Fibroblast of lung (primary cell): Measurements from ENCODE around the gene BIRC7. TPM values are rescaled to one million over a fixed set of nuclear protein-coding genes. Genes with fewer than 3 reads are reported as not detected.

Source experiments
- DNase-seq, 2 donors: peaks; one replicate each; pipeline versions ENCODE4 v3.0.0 to v3.0.0-alpha.2; 2010; ENCODE audit warnings: low read depth in 2 of 2
- H2AFZ ChIP-seq: 2 replicates; pipeline ENCODE4 v1.5.1; 2012; ENCODE audit warnings: low read length, control low read depth, inconsistent platforms
- H3K27ac ChIP-seq: 2 replicates; pipeline ENCODE4 v1.5.1; 2011; ENCODE audit warnings: low read length, control low read depth; ENCODE audit not compliant: insufficient read depth
- H3K27me3 ChIP-seq: 2 replicates; pipeline ENCODE4 v1.5.1; 2011; ENCODE audit warnings: mild to moderate bottlenecking, low read length; ENCODE audit not compliant: control insufficient read depth, insufficient read depth
- H3K36me3 ChIP-seq: 2 replicates; pipeline ENCODE4 v1.5.1; 2011; ENCODE audit warnings: low read length; ENCODE audit not compliant: control insufficient read depth, insufficient read depth
- H3K4me1 ChIP-seq: 2 replicates; pipeline ENCODE4 v1.5.1; 2011; ENCODE audit warnings: low read length; ENCODE audit not compliant: control insufficient read depth, insufficient read depth; ENCODE audit errors: extremely low read depth
- H3K4me2 ChIP-seq: 2 replicates; pipeline ENCODE4 v1.5.1; 2011; ENCODE audit warnings: low read length, control low read depth; ENCODE audit not compliant: insufficient read depth; ENCODE audit errors: extremely low read depth
- H3K4me3 ChIP-seq, 4 experiments: fragments of 200-600 bp in 1 of 4; sonication (generic) in 1 of 4; replicated peaks in 1 of 4; 2 replicates each; pipeline ENCODE4 v1.5.1; 2011 to 2016; ENCODE audit warnings: low read length in 4 of 4, low read depth in 3 of 4, mild to moderate bottlenecking in 3 of 4, control low read depth in 2 of 4, inconsistent platforms in 1 of 4, mixed read lengths in 1 of 4; ENCODE audit not compliant: insufficient read depth in 1 of 4; ENCODE audit errors: control extremely low read depth in 1 of 4
- H3K79me2 ChIP-seq: 2 replicates; pipeline ENCODE4 v1.5.1; 2012; ENCODE audit warnings: mild to moderate bottlenecking, low read length, inconsistent platforms; ENCODE audit not compliant: control insufficient read depth, insufficient read depth
- H3K9ac ChIP-seq: 2 replicates; pipeline ENCODE4 v1.5.1; 2011; ENCODE audit warnings: mild to moderate bottlenecking, low read length, control low read depth; ENCODE audit not compliant: insufficient read depth
- H3K9me3 ChIP-seq: 2 replicates; pipeline ENCODE4 v1.5.1; 2012; ENCODE audit warnings: low read depth, low read length; ENCODE audit not compliant: control insufficient read depth, insufficient read depth
- H4K20me1 ChIP-seq: 2 replicates; pipeline ENCODE4 v1.5.1; 2011; ENCODE audit warnings: low read length; ENCODE audit not compliant: control insufficient read depth, insufficient read depth; ENCODE audit errors: extremely low read depth
- EZH2 ChIP-seq: IDR thresholded peaks from 2 replicates; pipeline ENCODE4 v1.5.1; 2012; ENCODE audit warnings: low read length, control low read depth, mild to moderate bottlenecking; ENCODE audit errors: missing control alignments
- polyA plus RNA-seq, 2 donors: library from polyadenylated mRNA; depleted of rRNA in 1 of 2; stranded (reverse) in 1 of 2; unstranded in 1 of 2; fragments of >200 nt; gene quantifications; 2 replicates each; pipeline ENCODE4 v1.2.1, GENCODE V29; 2011 to 2012; ENCODE audit warnings: missing spikeins in 1 of 2
- total RNA-seq: library from RNA; depleted of rRNA; stranded (reverse); fragments of >200 nt; gene quantifications from 2 replicates; pipeline ENCODE4 v1.2.1, GENCODE V29; 2014
- TF ChIP-seq, protein P1 (sequence below), 2 donors: IDR thresholded peaks in 1 of 2; conservative IDR thresholded peaks in 1 of 2; 1 replicate in 1 of 2; 2 replicates in 1 of 2; pipeline ENCODE4 v1.5.1; 2011 to 2012; ENCODE audit warnings: low read length in 2 of 2, control low read depth in 1 of 2, inconsistent platforms in 1 of 2, low read depth in 1 of 2, mild to moderate bottlenecking in 1 of 2

The BIRC7 gene
- total and polyA plus RNA-seq, 2 donors (not counting 1 experiment from before 2014, with no cell fraction given) = not detected

GRCh38 chr20:63264519-63264918 is 28.8 kb downstream of the BIRC7 start:
- Histone ChIP-seq H3K79me2 (no peaks in the 10 kb centered on the region), H3K27ac (no peak overlapping the region), H3K27me3 (peaks cover 30% of the 10 kb centered on the region), H3K4me2 (no peak overlapping the region), H4K20me1 (no peaks in the 10 kb centered on the region), H3K36me3 (no peaks in the 10 kb centered on the region), H3K4me1 (no peaks in the 10 kb centered on the region), H2AFZ (no peak overlapping the region), H3K9me3 (no peaks in the 10 kb centered on the region), H3K9ac (no peak overlapping the region), H3K4me3 (no peak overlapping the region)
- TF ChIP-seq, protein P1, sequence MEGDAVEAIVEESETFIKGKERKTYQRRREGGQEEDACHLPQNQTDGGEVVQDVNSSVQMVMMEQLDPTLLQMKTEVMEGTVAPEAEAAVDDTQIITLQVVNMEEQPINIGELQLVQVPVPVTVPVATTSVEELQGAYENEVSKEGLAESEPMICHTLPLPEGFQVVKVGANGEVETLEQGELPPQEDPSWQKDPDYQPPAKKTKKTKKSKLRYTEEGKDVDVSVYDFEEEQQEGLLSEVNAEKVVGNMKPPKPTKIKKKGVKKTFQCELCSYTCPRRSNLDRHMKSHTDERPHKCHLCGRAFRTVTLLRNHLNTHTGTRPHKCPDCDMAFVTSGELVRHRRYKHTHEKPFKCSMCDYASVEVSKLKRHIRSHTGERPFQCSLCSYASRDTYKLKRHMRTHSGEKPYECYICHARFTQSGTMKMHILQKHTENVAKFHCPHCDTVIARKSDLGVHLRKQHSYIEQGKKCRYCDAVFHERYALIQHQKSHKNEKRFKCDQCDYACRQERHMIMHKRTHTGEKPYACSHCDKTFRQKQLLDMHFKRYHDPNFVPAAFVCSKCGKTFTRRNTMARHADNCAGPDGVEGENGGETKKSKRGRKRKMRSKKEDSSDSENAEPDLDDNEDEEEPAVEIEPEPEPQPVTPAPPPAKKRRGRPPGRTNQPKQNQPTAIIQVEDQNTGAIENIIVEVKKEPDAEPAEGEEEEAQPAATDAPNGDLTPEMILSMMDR (conservative IDR thresholded peaks at IDR 0.05 in 1 of 2, IDR thresholded peaks at IDR 0.05 in 1 of 2; ENCODE audit: low read depth in 1 of 2, low read length in 2 of 2) = no peak
- TF ChIP-seq EZH2 = no peak
- peak in 1 of 2 donors; percentile 44 for DNase-seq

DNA sequence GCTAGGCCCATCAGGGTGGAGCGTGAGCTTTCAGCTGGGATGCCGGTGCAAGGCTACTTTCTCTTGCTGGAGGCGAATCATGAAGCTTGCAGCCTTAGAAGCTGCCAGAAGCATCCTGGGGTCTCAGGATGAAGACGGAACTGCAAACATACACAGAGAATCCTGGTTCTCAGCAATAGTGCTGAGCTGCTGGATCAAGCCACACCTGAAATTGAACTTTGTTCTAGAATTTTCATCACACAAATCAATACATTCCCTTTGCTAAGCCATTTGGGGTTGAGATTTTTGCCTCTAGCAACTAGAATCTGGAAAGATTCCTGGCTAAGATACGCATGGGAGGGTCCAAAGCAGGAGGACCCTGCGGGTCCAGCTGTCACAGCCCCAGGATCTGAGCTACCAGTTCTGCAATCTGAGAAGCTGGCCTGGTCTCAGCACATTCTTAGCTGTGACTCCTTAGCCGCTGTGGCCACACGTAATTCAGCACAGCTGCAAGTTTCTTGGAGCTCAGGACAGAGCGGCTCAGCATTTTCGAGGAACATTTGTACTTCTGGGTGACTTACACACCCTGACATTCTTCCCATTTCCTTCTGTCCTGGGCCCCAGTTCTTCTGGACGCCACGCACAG is 30.3 kb downstream of the BIRC7 start:
- no peak overlapping the region for H3K4me2 ChIP-seq
- peaks cover 19% of the 10 kb centered on the region for H3K27me3 ChIP-seq
- H3K27ac ChIP-seq = no peak overlapping the region
- no peak overlapping the region for H2AFZ ChIP-seq
- H3K4me1 ChIP-seq = no peaks in the 10 kb centered on the region
- no peaks in the 10 kb centered on the region for H4K20me1 ChIP-seq
- no peaks in the 10 kb centered on the region for H3K36me3 ChIP-seq
- no peak overlapping the region for H3K9ac ChIP-seq
- peak; percentile 11 to 64 for DNase-seq
- H3K4me3 ChIP-seq = no peak overlapping the region
- TF ChIP-seq EZH2 = no peak
- TF ChIP-seq, protein P1 (conservative IDR thresholded peaks at IDR 0.05 in 1 of 2, IDR thresholded peaks at IDR 0.05 in 1 of 2; ENCODE audit: low read depth in 1 of 2, low read length in 2 of 2) = no peak
- no peaks in the 10 kb centered on the region for H3K79me2 ChIP-seq
- H3K9me3 ChIP-seq = no peaks in the 10 kb centered on the region

- H3K9me3 ChIP-seq = no peaks in the 10 kb centered on the region
- H3K27me3 ChIP-seq = peaks cover 14% of the 10 kb centered on the region
- no peaks in the 10 kb centered on the region for H3K4me1 ChIP-seq
- H3K27ac ChIP-seq = no peak overlapping the region
- no peak overlapping the region for H3K4me2 ChIP-seq
- H4K20me1 ChIP-seq = no peaks in the 10 kb centered on the region
- H3K36me3 ChIP-seq = no peaks in the 10 kb centered on the region
- H3K79me2 ChIP-seq = peaks cover 1% of the 10 kb centered on the region
- TF ChIP-seq, protein P1 (conservative IDR thresholded peaks at IDR 0.05 in 1 of 2, IDR thresholded peaks at IDR 0.05 in 1 of 2; ENCODE audit: low read depth in 1 of 2, low read length in 2 of 2) = no peak
- TF ChIP-seq EZH2 = no peak
- H3K9ac ChIP-seq = no peak overlapping the region
- H3K4me3 ChIP-seq = no peak overlapping the region
- no peak for DNase-seq
- H2AFZ ChIP-seq = no peak overlapping the region
These were observed 32.0 kb downstream of the BIRC7 start for GRCh38 chr20:63267691-63268090.
